Measurements from ENCODE around the gene SIGLEC11.
"Not testable (repeated sequence)": the region's sequence is repeated elsewhere in the genome, so short reads cannot be mapped to it uniquely, and the experiment has no call there.

GRCh38 chr19:49924881-49925210 is 36.1 kb downstream of the SIGLEC11 start:
- TF ChIP-seq CTCF, POLR2AphosphoS5, POLR2A, EP300 (IDR thresholded peaks at IDR 0.05): not testable (repeated sequence)
